Neural cell (in vitro differentiated cells): ENCODE measurements around the gene CACNA2D1. TPM values are rescaled to one million over a fixed set of nuclear protein-coding genes. Genes with fewer than 3 reads are reported as not detected.

Experiments used
- H2AFZ ChIP-seq: fragments of 200-600, 300-800 bp; sonication (generic), shearing (Covaris generic); 2 replicates; pipeline ENCODE4 v1.6.0; 2014; ENCODE audit warnings: low read depth, mild to moderate bottlenecking, antibody characterized with exemption, low read length, moderate library complexity
- H3F3A ChIP-seq: fragments of 200-600 bp; shearing (Covaris generic); 2 replicates; pipeline ENCODE4 v1.6.1; 2016; ENCODE audit warnings: mild to moderate bottlenecking, moderate library complexity, mixed read lengths, antibody characterized with exemption, low read length; ENCODE audit not compliant: insufficient read depth, poor library complexity, severe bottlenecking
- H3K27ac ChIP-seq: fragments of 200-600, 300-800 bp; sonication (generic), shearing (Covaris generic); 2 replicates; pipeline ENCODE4 v1.5.1; 2014; ENCODE audit warnings: mild to moderate bottlenecking, low read length, moderate library complexity
- H3K27me3 ChIP-seq: fragments of 300-800, 200-600 bp; sonication (generic), shearing (Covaris generic); 2 replicates; pipeline ENCODE4 v1.6.0; 2014; ENCODE audit warnings: mild to moderate bottlenecking, low read depth, low read length, moderate library complexity; ENCODE audit not compliant: insufficient read depth
- H3K36me3 ChIP-seq: fragments of 300-800, 200-600 bp; sonication (generic), shearing (Covaris generic); 2 replicates; pipeline ENCODE4 v1.5.1; 2014; ENCODE audit warnings: mild to moderate bottlenecking, antibody characterized with exemption, low read length, moderate library complexity; ENCODE audit not compliant: insufficient read depth
- H3K4me2 ChIP-seq: fragments of 300-800, 200-600 bp; sonication (generic), shearing (Covaris generic); 2 replicates; pipeline ENCODE4 v1.6.0; 2014; ENCODE audit warnings: mild to moderate bottlenecking, low read length
- H3K4me3 ChIP-seq: fragments of 300-800, 200-600 bp; sonication (generic), shearing (Covaris generic); 2 replicates; pipeline ENCODE4 v1.5.1; 2014; ENCODE audit warnings: mild to moderate bottlenecking, low read length, moderate library complexity
- H3K79me2 ChIP-seq: fragments of 200-600 bp; shearing (Covaris generic); replicated peaks from 2 replicates; pipeline ENCODE4 v1.6.0; 2014; ENCODE audit warnings: mild to moderate bottlenecking, low read length, moderate library complexity; ENCODE audit not compliant: insufficient read depth
- H3K9ac ChIP-seq: fragments of 300-800, 200-600 bp; sonication (generic), shearing (Covaris generic); 2 replicates; pipeline ENCODE4 v1.6.1; 2016; ENCODE audit warnings: mild to moderate bottlenecking, low read length, mixed read lengths
- H3K9me2 ChIP-seq: fragments of 200-600 bp; shearing (Covaris generic); 2 replicates; pipeline ENCODE4 v1.6.1; 2016; ENCODE audit warnings: mild to moderate bottlenecking, low read length, mixed read lengths; ENCODE audit not compliant: insufficient read depth
- H3K9me3 ChIP-seq: fragments of 200-600, 300-800 bp; sonication (generic), shearing (Covaris generic); 2 replicates; pipeline ENCODE4 v1.6.1; 2016; ENCODE audit warnings: mild to moderate bottlenecking, mixed run types, low read length, moderate library complexity, mixed read lengths
- H4K20me1 ChIP-seq: fragments of 200-600 bp; shearing (Covaris generic); 2 replicates; pipeline ENCODE4 v1.6.1; 2016; ENCODE audit warnings: mild to moderate bottlenecking, mixed run types; ENCODE audit not compliant: insufficient read depth
- CTCF ChIP-seq: fragments of 450-650 bp; IDR thresholded peaks from 2 replicates; pipeline ENCODE4 v1.5.1; 2014; ENCODE audit warnings: antibody characterized with exemption, mild to moderate bottlenecking, moderate library complexity; ENCODE audit not compliant: poor library complexity, severe bottlenecking
- EP300 ChIP-seq: fragments of 450-650 bp; conservative IDR thresholded peaks from 2 replicates; pipeline ENCODE4 v1.6.1; 2014; ENCODE audit warnings: antibody characterized with exemption, mild to moderate bottlenecking, moderate library complexity; ENCODE audit not compliant: poor library complexity, severe bottlenecking
- EZH2 ChIP-seq: fragments of 200-600, 300-800 bp; shearing (Covaris generic), sonication (generic); IDR thresholded peaks from 2 replicates; pipeline ENCODE4 v1.6.1; 2014; ENCODE audit warnings: antibody characterized with exemption, low read length, borderline replicate concordance, mild to moderate bottlenecking; ENCODE audit not compliant: insufficient read depth, poor library complexity, severe bottlenecking
- MXI1 ChIP-seq: fragments of 450-650 bp; conservative IDR thresholded peaks from 2 replicates; pipeline ENCODE4 v1.6.1; 2014; ENCODE audit warnings: antibody characterized with exemption, mild to moderate bottlenecking; ENCODE audit not compliant: poor library complexity, severe bottlenecking
- POLR2AphosphoS5 ChIP-seq: IDR thresholded peaks from 2 replicates; pipeline ENCODE4 v1.6.1; 2012
- RAD21 ChIP-seq: fragments of 450-650 bp; conservative IDR thresholded peaks from 2 replicates; pipeline ENCODE4 v1.6.1; 2014; ENCODE audit warnings: antibody characterized with exemption, mild to moderate bottlenecking, moderate library complexity
- REST ChIP-seq: IDR thresholded peaks from 2 replicates; pipeline ENCODE4 v1.6.1; 2012; ENCODE audit warnings: borderline replicate concordance
- SMC3 ChIP-seq: fragments of 450-650 bp; conservative IDR thresholded peaks from 2 replicates; pipeline ENCODE4 v1.6.1; 2014; ENCODE audit warnings: antibody characterized with exemption, mild to moderate bottlenecking, moderate library complexity; ENCODE audit not compliant: poor library complexity
- TAF1 ChIP-seq: IDR thresholded peaks from 2 replicates; pipeline ENCODE4 v1.6.1; 2012; ENCODE audit warnings: low read depth
- polyA plus RNA-seq: library from polyadenylated mRNA; depleted of rRNA; stranded (reverse); fragments of >200 nt; gene quantifications from 2 replicates; pipeline ENCODE4 v1.2.3, GENCODE V29; 2014

CACNA2D1 gene
- polyA plus RNA-seq, 1 donor from 2014 or later, result 7.0 TPM

GRCh38 chr7:82032901-82033300, 410.7 kb downstream of the CACNA2D1 start:
- Histone ChIP-seq H3K9me2 (no peaks in the 10 kb centered on the region), H3K27ac (no peak overlapping the region), H3K9me3 (no peaks in the 10 kb centered on the region), H3K79me2 (no peaks in the 10 kb centered on the region), H3K4me3 (no peak overlapping the region), H2AFZ (no peak overlapping the region), H3K27me3 (no peaks in the 10 kb centered on the region), H3K4me2 (no peak overlapping the region), H4K20me1 (no peaks in the 10 kb centered on the region), H3K9ac (no peak overlapping the region), H3F3A (no peaks in the 10 kb centered on the region), H3K36me3 (no peaks in the 10 kb centered on the region)
- TF ChIP-seq EP300 (no peak), REST (no peak), RAD21 (no peak), MXI1 (no peak), EZH2 (no peak), TAF1 (no peak), SMC3 (no peak), CTCF (no peak), POLR2AphosphoS5 (no peak)

GRCh38 chr7:82029236-82029913, 414.2 kb downstream of the CACNA2D1 start:
- no peak overlapping the region for H3K27ac ChIP-seq
- no peak overlapping the region for H3K4me3 ChIP-seq
- H3K9me3 ChIP-seq, result no peaks in the 10 kb centered on the region
- H3K27me3 ChIP-seq, result no peaks in the 10 kb centered on the region
- no peak overlapping the region for H2AFZ ChIP-seq
- no peak overlapping the region for H3K4me2 ChIP-seq
- no peak overlapping the region for H3K9ac ChIP-seq
- H3K9me2 ChIP-seq, result no peaks in the 10 kb centered on the region
- TF ChIP-seq CTCF, result no peak
- no peak for TF ChIP-seq REST
- no peak for TF ChIP-seq EP300
- no peak for TF ChIP-seq EZH2
- no peak for TF ChIP-seq TAF1
- no peak for TF ChIP-seq RAD21
- TF ChIP-seq SMC3, result no peak
- TF ChIP-seq POLR2AphosphoS5, result no peak
- no peaks in the 10 kb centered on the region for H4K20me1 ChIP-seq
- H3F3A ChIP-seq, result no peaks in the 10 kb centered on the region
- no peaks in the 10 kb centered on the region for H3K79me2 ChIP-seq
- no peaks in the 10 kb centered on the region for H3K36me3 ChIP-seq
